GM12892 (cell line): ENCODE data around the gene FOXQ1.

Source experiments
- POLR2A ChIP-seq: IDR thresholded peaks from 2 replicates; pipeline ENCODE4 v1.6.1; 2011; ENCODE audit warnings: low read depth, low read length, control low read depth
- POLR2AphosphoS5 ChIP-seq: IDR thresholded peaks from 2 replicates; pipeline ENCODE4 v1.6.1; 2011; ENCODE audit warnings: low read depth, low read length, control low read depth
- TAF1 ChIP-seq: IDR thresholded peaks from 2 replicates; pipeline ENCODE4 v1.6.1; 2011; ENCODE audit warnings: low read depth, mild to moderate bottlenecking, control low read depth, low read length, borderline replicate concordance

GRCh38 chr6:1328129-1328800 is 16.4 kb downstream of the FOXQ1 start:
- TF ChIP-seq POLR2A = no peak
- TF ChIP-seq POLR2AphosphoS5 = no peak
- TF ChIP-seq TAF1 = no peak
